T follicular helper cell (primary cell): Measurements from ENCODE around the gene SOWAHA.
"Not testable (repeated sequence)": the region's sequence is repeated elsewhere in the genome, so short reads cannot be mapped to it uniquely, and the experiment has no call there.

ENCODE experiments used
- DNase-seq: peaks from one replicate; pipeline ENCODE4 v3.0.0-alpha.2; 2020; ENCODE audit warnings: low read depth

SOWAHA gene

DNA sequence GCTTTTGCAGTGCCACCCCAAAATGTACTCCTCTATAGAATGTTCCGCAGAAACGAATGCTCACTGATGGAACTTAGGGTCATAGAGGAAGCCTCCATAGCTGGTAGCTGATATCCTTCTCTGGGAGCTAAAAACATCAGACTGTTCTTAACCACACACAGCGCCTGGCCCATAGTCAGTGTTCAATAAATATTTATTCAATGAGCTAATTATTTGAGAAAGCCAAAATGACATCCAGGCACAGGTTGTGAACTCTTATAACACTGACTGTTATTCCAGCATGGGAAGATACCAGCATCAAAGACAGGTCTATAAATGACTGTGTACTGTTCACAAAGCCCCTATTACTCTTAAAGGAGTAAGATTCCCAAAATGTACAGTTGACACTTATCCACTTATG is 40.2 kb downstream of the SOWAHA start:
- no peak for DNase-seq

DNA sequence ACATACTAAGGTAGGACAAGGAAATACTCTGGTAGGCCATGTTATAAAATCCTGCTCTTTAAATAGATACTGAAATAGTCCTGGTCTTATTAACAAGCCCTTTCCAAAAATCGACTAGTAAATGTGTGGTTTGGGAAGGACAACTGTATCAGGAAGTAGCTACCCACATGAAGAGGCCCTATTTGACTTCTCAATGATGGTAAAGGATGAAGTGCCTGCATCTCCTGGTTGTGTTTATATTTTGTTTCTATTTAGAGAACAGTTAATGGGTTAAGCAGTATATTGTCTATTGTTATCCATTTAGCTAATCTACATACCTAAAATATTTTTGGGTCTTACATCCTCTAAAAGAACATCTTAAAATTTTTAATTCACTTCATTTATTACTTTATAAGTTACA is 40.7 kb downstream of the SOWAHA start:
- no peak for DNase-seq

DNA sequence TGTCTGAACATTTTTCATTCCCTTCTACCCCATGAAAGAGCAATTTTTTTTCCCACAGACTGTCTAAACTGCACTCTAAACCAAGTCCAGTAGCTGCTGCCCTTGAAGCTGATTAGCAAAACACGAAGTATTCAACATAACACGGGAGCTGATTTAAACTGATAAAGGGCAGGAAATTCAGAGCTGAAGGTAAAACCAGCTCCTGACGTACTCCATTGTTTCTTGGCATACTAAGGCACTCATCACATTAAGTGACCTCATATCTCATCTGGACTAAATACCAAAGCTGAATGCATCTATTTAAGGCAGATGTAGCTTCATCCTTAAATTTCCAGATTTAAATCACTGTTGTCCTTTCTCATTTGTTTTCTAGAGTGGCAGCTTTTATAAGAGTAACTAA is 41.2 kb downstream of the SOWAHA start:
- no peak for DNase-seq

- not testable (repeated sequence) for DNase-seq
Measured at GRCh38 chr5:132854992-132855391, 41.9 kb downstream of the SOWAHA start.

GRCh38 chr5:132856011-132856410 is 42.9 kb downstream of the SOWAHA start:
- DNase-seq: no peak

- no peak for DNase-seq
Measured at GRCh38 chr5:132859889-132860437, 46.9 kb downstream of the SOWAHA start.

DNA sequence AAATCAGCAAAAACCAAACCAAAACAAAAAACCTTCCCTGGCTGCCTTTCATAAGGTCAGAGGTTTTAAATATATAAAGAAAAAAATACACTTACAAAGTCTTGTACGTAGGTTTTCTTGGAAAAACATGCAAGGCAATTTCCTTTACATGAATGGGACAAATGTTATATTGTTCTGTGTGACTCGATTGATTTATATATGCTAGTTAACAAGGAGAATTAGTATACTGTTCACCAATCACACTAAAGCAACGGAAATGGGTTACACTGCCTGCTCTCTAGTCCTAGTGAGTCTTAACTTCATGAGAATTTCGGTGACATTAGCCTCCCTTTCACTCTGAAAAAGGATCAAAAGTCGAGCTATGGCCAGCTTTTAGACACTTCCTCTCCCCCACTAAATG is 47.6 kb downstream of the SOWAHA start:
- DNase-seq: no peak

DNA sequence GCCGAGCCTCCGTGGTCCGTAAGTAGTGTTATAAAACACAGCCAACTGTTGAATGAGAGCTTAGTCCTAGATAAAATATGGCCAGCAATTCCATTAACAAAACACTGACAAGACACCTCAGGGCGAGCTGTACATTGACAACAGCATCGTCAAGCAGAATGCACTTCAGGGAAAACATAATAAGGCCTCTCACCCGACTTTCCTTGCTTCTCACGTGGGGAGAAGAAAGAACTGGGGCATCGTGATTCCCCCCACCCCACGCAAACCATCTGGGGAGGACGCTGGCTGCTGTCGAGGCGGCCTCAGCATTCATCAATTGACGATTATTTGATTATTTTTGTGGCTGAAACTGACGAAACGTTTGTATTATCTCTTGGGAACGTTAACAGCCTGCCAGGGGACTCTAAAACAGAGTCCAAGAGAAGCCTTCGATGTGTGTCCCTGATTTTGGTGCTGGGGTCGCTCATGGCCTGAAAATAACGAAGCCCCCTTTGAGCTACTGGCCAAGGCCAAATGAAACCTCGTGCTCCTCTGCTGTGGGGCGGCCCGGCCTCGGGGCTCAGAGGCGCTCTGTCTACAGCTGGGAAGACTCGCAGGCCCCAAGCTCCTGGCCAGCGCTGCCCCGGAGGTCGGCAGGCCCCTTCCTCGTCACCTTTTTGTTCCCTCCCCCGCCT is 52.7 kb downstream of the SOWAHA start:
- no peak for DNase-seq
